Upper lobe of right lung (tissue), 1 donor: ENCODE results near the gene ADAMTSL5. TPM values are rescaled to one million over a fixed set of nuclear protein-coding genes. Genes with fewer than 3 reads are reported as not detected.

Experiments
- ATAC-seq: fragments of 200-7000 bp; cut with Tn5 transposase; one replicate; pipeline ENCODE4 v1.9.1; 2020; ENCODE audit warnings: mild to moderate bottlenecking, moderate library complexity
- DNase-seq: peaks from one replicate; pipeline ENCODE4 v3.0.0-alpha.2; 2020
- H3K27ac ChIP-seq: fragments of 200-600 bp; one replicate; pipeline ENCODE4 v1.8.0; 2022
- H3K27me3 ChIP-seq: fragments of 200-600 bp; one replicate; pipeline ENCODE4 v1.8.0; 2022; ENCODE audit warnings: mild to moderate bottlenecking
- H3K36me3 ChIP-seq: fragments of 200-600 bp; one replicate; pipeline ENCODE4 v1.8.0; 2022
- H3K4me1 ChIP-seq: fragments of 200-600 bp; one replicate; pipeline ENCODE4 v1.8.0; 2022
- H3K4me3 ChIP-seq: fragments of 200-600 bp; one replicate; pipeline ENCODE4 v1.8.0; 2022; ENCODE audit warnings: mild to moderate bottlenecking
- H3K9me3 ChIP-seq: fragments of 200-600 bp; one replicate; pipeline ENCODE4 v1.8.0; 2022
- intact Hi-C: fragments of 100-400 bp; cut with DNase I; formaldehyde crosslinking; loops from one replicate; pipeline ENCODE4 v1.11.0; 2022
- total RNA-seq: library from RNA; stranded (reverse); fragmentation: NEBNext Ultra II Directional; extraction: Animal tissue kit (Norgen Biotek cat#: 25700); gene quantifications from one replicate; pipeline ENCODE4 v1.2.1, GENCODE V29; 2021
- TF ChIP-seq, protein P1 (sequence below): fragments of 200-600 bp; IDR thresholded peaks from one replicate; pipeline ENCODE4 v1.8.0; 2022; ENCODE audit warnings: antibody characterized with exemption
- donor health status: DM: no; HTN: yes; CAD: no; lungs with severe emphysema.

The ADAMTSL5 gene
- total RNA-seq, 1 donor from 2014 or later = 4.8 TPM

DNA sequence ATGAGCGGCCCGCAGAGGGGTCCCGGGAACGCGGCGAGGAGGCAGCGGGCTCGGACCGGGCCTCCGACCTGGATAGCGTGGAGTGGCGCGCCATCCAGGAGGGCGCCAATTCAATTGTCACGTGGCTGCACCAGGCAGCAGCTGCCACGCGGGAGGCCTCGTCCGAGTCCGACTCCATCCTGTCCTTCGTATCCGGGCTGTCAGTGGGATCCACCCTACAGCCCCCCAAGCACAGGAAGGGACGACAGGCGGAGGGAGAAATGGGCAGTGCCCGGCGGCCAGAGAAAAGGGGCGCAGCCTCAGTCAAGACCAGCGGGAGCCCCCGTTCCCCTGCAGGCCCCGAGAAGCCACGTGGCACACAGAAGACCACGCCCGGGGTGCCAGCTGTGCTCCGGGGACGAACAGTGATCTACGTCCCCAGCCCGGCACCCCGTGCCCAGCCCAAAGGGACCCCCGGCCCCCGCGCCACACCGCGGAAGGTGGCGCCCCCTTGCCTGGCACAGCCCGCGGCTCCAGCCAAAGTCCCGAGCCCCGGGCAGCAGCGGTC is 44.5 kb downstream of the ADAMTSL5 start:
- H3K36me3 ChIP-seq = no peaks in the 10 kb centered on the region
- H3K9me3 ChIP-seq = no peaks in the 10 kb centered on the region
- ATAC-seq (no peak), DNase-seq (no peak)
- intact Hi-C loops = no loop called here
- TF ChIP-seq, protein P1, sequence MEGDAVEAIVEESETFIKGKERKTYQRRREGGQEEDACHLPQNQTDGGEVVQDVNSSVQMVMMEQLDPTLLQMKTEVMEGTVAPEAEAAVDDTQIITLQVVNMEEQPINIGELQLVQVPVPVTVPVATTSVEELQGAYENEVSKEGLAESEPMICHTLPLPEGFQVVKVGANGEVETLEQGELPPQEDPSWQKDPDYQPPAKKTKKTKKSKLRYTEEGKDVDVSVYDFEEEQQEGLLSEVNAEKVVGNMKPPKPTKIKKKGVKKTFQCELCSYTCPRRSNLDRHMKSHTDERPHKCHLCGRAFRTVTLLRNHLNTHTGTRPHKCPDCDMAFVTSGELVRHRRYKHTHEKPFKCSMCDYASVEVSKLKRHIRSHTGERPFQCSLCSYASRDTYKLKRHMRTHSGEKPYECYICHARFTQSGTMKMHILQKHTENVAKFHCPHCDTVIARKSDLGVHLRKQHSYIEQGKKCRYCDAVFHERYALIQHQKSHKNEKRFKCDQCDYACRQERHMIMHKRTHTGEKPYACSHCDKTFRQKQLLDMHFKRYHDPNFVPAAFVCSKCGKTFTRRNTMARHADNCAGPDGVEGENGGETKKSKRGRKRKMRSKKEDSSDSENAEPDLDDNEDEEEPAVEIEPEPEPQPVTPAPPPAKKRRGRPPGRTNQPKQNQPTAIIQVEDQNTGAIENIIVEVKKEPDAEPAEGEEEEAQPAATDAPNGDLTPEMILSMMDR = no peak
- peaks cover 78% of the 10 kb centered on the region for H3K27me3 ChIP-seq
- no peak overlapping the region for H3K4me3 ChIP-seq
- peaks cover 36% of the 10 kb centered on the region for H3K4me1 ChIP-seq
- no peak overlapping the region for H3K27ac ChIP-seq

DNA sequence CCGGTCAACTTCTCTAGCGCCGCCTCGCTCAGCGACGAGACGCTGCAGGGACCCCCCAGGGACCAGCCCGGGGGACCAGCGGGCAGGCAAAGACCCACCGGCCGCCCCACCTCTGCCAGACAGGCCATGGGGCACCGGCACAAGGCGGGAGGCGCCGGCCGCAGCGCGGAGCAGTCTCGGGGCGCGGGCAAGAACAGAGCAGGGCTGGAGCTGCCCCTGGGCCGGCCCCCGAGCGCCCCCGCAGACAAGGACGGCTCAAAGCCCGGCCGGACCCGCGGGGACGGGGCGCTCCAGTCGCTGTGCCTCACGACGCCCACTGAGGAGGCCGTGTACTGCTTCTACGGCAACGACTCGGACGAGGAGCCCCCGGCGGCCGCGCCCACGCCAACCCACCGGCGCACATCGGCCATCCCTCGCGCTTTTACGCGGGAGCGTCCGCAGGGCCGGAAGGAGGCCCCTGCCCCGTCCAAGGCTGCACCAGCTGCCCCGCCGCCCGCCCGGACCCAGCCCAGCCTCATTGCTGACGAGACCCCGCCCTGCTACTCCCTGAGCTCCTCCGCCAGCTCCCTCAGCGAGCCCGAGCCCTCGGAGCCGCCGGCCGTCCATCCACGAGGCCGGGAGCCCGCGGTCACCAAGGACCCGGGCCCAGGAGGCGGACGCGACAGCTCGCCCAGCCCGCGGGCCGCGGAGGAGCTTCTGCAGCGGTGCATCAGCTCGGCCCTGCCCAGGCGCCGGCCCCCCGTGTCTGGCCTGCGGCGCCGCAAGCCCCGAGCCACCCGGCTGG is 45.1 kb downstream of the ADAMTSL5 start:
- Histone ChIP-seq H3K4me3 (no peak overlapping the region), H3K4me1 (peaks cover 36% of the 10 kb centered on the region), H3K36me3 (no peaks in the 10 kb centered on the region), H3K27ac (no peak overlapping the region), H3K27me3 (peaks cover 71% of the 10 kb centered on the region), H3K9me3 (no peaks in the 10 kb centered on the region)
- no peak for ATAC-seq
- no peak for DNase-seq
- TF ChIP-seq, protein P1 = no peak
- intact Hi-C loops = no loop called here

DNA sequence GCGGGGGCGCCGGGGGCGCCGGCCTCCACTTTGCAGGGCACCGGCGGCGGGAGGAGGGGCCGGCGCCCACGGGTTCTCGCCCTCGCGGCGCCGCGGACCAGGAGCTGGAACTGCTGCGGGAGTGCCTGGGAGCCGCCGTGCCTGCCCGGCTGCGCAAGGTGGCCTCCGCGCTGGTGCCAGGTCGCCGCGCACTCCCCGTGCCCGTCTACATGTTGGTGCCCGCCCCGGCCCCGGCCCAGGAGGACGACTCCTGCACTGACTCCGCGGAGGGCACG is 45.7 kb downstream of the ADAMTSL5 start:
- Histone ChIP-seq H3K27me3 (peaks cover 67% of the 10 kb centered on the region), H3K36me3 (no peaks in the 10 kb centered on the region), H3K9me3 (no peaks in the 10 kb centered on the region), H3K27ac (no peak overlapping the region), H3K4me1 (peaks cover 36% of the 10 kb centered on the region), H3K4me3 (no peak overlapping the region)
- DNase-seq = no peak
- TF ChIP-seq, protein P1 = no peak
- intact Hi-C loops = no loop called here
- ATAC-seq = no peak

DNA sequence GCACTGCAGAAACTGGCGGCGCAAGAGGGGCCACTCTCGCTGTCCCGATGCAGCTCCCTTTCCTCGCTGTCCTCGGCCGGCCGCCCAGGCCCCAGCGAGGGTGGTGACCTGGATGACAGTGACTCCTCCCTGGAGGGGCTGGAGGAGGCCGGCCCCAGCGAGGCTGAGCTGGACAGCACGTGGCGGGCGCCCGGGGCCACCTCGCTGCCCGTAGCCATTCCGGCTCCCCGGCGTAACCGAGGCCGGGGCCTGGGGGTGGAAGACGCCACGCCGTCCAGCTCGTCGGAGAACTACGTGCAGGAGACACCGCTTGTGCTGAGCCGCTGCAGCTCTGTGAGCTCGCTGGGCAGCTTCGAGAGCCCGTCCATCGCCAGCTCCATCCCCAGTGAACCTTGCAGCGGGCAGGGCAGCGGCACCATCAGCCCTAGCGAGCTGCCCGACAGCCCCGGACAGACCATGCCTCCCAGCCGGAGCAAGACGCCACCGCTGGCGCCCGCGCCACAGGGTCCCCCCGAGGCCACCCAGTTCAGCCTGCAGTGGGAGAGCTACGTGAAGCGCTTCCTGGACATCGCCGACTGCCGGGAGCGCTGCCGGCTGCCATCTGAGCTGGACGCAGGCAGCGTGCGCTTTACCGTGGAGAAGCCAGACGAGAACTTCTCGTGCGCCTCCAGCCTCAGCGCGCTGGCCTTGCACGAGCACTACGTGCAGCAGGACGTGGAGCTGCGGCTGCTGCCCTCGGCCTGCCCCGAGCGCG is 46.2 kb downstream of the ADAMTSL5 start:
- no peak overlapping the region for H3K4me3 ChIP-seq
- intact Hi-C loops = no loop called here
- no peaks in the 10 kb centered on the region for H3K9me3 ChIP-seq
- no peak overlapping the region for H3K27ac ChIP-seq
- TF ChIP-seq, protein P1 = no peak
- ATAC-seq (no peak), DNase-seq (no peak)
- H3K36me3 ChIP-seq = no peaks in the 10 kb centered on the region
- peaks cover 62% of the 10 kb centered on the region for H3K27me3 ChIP-seq
- H3K4me1 ChIP-seq = peaks cover 36% of the 10 kb centered on the region

DNA sequence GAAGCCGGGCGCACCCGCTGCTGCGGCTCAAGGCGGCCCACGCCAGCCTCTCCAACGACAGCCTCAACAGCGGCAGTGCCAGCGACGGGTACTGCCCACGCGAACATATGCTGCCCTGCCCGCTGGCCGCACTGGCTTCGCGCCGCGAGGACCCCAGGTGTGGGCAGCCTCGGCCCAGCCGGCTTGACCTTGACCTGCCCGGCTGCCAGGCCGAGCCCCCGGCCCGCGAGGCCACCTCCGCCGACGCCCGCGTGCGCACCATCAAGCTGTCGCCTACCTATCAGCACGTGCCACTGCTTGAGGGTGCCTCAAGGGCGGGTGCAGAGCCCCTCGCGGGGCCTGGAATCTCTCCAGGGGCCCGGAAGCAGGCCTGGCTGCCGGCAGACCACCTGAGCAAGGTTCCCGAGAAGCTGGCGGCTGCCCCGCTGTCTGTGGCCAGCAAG is 46.8 kb downstream of the ADAMTSL5 start:
- H3K9me3 ChIP-seq = no peaks in the 10 kb centered on the region
- peaks cover 32% of the 10 kb centered on the region for H3K4me1 ChIP-seq
- peaks cover 56% of the 10 kb centered on the region for H3K27me3 ChIP-seq
- H3K27ac ChIP-seq = no peak overlapping the region
- ATAC-seq = no peak
- no peaks in the 10 kb centered on the region for H3K36me3 ChIP-seq
- intact Hi-C loops = no loop called here
- H3K4me3 ChIP-seq = no peak overlapping the region
- TF ChIP-seq, protein P1 = no peak
- no peak for DNase-seq
